Stimulated activated CD8-positive, alpha-beta memory T cell treated with anti-CD3 and anti-CD28 coated beads, Interleukin-2, amount 100 ng/mL, for 48 hours (primary cell): ENCODE measurements around the gene TNNC2.
"Not testable (repeated sequence)": the region's sequence is repeated elsewhere in the genome, so short reads cannot be mapped to it uniquely, and the experiment has no call there.

Experiments
- DNase-seq, 2 donors: peaks; one replicate each; pipeline ENCODE4 v3.0.0-alpha.2; 2020; ENCODE audit warnings: low read depth in 2 of 2

TNNC2 gene

DNA sequence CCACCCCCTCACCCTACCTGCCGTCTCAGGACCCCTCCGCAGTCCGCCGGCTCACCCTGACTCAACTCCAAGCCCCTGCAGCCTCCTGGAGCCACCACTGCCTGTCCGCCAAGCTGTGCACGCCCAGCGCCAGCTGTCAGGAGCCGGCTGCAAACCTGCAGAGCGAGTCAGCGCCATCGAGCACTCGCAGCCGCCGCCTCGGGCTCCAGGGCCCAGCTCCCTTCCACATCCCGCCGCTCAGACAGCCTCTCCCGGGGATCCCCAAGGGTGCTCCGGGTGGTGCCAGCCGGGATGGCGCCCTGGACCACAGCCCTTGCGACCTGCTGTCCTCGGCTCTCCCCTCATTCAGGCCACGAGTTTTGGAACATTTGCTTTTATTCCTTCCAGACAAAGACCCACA, 4.3 kb downstream of the TNNC2 start:
- no peak for DNase-seq

- DNase-seq: no peak
These were observed 5.2 kb downstream of the TNNC2 start for GRCh38 chr20:45821947-45822346.

GRCh38 chr20:45819466-45819865, 7.6 kb downstream of the TNNC2 start:
- DNase-seq: no peak

GRCh38 chr20:45818239-45818638, 8.9 kb downstream of the TNNC2 start:
- DNase-seq: no peak

GRCh38 chr20:45817376-45818194, 9.5 kb downstream of the TNNC2 start:
- DNase-seq: no peak

GRCh38 chr20:45816951-45817350, 10.2 kb downstream of the TNNC2 start:
- no peak for DNase-seq

GRCh38 chr20:45814314-45814713, 12.8 kb downstream of the TNNC2 start:
- no peak for DNase-seq

DNA sequence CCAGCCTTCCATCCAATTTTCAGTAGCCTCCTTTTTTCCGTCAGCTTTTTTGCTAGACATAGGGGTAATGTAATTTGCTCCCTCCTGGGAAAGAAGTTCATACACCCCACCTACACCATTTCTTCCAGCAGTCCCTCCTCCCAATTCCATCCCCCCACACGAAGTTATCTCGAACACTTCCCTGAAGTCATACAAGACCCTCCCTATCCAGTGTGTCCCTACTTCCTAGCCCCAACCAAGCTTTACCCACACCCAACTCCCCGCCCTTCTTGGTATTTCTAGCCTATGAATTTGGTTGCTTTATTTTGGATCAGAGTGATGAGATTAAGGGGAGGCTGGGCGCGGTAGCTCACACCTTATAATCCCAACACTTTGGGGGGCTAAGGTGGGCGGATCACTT, 13.6 kb downstream of the TNNC2 start:
- no peak for DNase-seq

DNA sequence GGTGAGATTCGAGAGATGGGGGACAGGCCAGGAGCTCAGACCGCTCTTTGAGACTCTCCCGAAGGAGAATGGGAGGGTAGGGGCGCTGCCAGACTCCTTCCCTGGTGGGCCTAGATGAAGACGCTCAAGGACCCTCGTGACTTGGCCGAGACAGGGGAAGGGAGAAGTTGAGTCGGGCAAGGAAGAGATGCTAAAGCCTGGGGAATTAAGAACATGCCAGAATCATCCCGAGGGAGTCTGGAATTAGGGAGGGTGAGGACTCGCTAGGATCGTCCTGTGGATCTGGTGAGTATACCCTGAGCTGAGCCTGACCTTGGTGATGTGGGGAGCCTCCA, 14.1 kb downstream of the TNNC2 start:
- no peak for DNase-seq

- DNase-seq: peak; percentile 86 to 92
These were observed 14.7 kb downstream of the TNNC2 start, which contains the start of gene UBE2C for GRCh38 chr20:45812157-45813005. Gene UBE2C, plus strand, starts transcription at chr20:45812644. Its CDS starts 52 bp downstream, at chr20:45812696.

DNA sequence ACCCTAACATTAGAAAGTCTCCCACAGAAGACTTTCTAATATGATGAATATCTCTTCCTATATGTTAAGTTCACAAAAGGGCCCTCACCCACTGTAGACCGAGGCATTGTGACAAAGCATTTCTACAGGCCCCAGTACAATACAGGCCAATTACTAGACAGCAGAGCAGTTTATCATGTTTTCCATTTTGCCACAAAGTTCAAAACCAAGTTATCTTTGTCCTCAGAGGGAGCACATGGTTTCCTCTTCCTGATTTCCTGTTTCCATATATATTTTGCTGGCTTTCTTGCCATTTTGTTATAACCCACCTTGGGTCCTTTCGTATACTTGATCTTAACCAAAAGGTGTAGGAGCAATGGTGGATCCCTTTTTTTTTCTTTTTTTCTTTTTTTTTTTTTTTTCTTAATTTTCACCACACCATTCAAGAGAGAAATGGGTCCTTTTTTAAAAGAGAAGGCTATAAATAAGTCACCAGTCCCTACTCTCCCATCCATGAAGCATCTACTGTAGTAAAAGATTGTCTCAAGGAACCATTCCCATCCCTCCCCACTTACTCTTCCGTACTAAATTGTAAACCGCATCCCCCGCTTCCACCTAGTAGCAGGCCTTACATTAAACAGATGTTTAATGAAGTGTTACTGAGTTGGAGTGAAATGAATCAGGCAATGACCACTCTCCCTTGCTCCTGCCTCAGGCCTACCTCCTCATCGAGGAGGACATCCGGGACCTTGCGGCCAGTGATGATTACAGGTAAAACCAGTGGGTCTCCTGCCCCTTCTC, 16.7 kb downstream of the TNNC2 start:
- no peak for DNase-seq

GRCh38 chr20:45801851-45802250, 25.3 kb downstream of the TNNC2 start:
- no peak for DNase-seq

DNA sequence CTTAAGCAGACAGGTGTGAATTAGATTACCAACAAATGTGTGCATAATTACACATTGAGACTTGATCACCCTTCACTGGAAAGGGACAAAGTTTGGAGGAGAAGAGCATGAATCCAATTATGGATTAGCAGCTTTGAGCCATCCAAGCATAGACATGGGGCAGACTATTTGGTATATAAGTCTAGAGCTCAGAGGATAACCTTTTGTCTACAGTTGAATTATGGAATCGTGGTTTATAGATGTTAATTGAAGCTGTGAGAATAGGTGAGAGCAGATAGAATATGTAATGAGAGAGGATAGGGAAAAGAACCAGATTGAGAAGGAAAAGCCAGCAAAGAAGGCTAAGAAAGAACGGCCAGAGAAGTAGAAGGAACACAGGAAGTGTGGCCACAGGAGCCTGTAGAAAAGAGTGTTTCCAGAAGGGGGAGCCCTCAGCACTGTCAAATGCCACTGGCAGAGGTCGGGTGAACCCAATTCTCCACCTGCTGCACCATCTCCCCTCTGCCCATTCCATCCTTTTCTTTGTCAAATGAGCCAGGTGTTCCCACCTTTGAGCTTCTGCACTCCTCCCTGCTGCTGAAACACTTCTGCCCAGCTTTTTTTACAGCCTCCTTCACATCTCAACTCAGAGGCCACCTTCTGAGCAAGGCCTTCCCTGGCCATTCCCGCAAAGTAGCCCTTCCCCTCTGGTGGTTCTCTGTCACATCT, 28.0 kb downstream of the TNNC2 start:
- peak in 1 of 2 donors; percentile 37 for DNase-seq

GRCh38 chr20:45797955-45798354, 29.2 kb downstream of the TNNC2 start:
- not testable (repeated sequence) for DNase-seq

GRCh38 chr20:45797510-45797909, 29.6 kb downstream of the TNNC2 start:
- not testable (repeated sequence) for DNase-seq

GRCh38 chr20:45796337-45797065, 30.6 kb downstream of the TNNC2 start:
- no peak for DNase-seq

- no peak for DNase-seq
These were observed 34.6 kb downstream of the TNNC2 start for GRCh38 chr20:45792317-45793118.

DNA sequence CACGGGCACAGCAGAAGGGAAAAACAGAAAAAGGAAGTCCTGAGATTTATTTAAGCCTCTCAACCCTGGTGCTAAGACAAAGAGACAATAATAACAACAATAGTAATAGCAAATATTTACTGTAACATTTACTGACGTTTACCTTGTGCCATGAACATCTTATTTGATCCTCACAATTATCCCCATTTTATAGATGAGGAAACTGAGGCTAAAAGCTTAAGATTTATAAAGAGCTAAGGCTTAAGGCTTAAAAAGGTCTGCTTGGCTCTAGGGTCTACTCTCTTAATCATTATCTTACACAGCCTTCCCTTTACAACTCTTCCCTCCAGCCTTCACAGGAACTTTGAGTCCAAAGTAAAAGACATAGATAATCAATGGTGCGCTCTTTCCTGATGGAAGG, 38.8 kb downstream of the TNNC2 start:
- no peak for DNase-seq

DNA sequence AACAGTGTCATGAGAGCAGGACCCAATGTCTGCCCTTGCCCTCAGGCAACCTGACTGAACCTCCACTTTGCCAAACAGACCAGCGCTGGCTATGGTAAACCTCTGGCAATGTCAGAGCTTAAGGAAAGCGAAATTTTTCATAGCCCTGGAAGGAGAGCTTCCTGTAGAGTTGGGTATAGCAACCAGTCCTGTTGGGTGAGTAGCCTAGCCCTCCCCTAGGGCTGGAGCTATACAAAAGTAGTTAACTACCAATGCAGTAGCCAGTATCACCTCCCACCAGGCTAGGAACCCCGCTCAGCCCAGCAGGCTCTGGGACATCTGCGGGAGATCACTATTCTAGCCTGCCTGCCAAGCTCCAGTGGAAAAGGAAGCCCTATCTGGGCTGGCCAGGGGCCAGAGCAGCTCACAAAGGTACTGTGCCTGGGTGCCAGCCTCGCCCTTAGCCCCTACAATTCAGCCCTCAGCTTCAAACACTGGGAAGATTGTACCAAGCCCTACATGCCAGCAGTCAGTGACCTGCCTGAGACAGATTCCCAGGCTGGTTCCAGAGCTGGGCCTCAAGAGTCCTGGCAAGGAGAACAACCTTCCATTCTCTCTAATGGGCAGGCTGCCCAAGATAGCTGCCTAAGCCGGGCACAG, 43.3 kb downstream of the TNNC2 start:
- no peak for DNase-seq
